Astrocyte of the spinal cord (primary cell): ENCODE measurements around the gene SNED1.
"Not testable (repeated sequence)": the region's sequence is repeated elsewhere in the genome, so short reads cannot be mapped to it uniquely, and the experiment has no call there.

Experiments used
- DNase-seq: peaks from one replicate; pipeline ENCODE4 v3.0.0; 2011; ENCODE audit warnings: low read depth, low spot score
- H3K4me3 ChIP-seq: 2 replicates; pipeline ENCODE4 v1.5.1; 2011; ENCODE audit warnings: low read depth, mild to moderate bottlenecking, low read length, moderate library complexity
- in situ Hi-C: cut with HindIII; loops from 2 replicates; pipeline ENCODE4 v1.10.0; 2017; ENCODE audit warnings: low sequenced_read_pairs
- TF ChIP-seq, protein P1 (sequence below): IDR thresholded peaks from 2 replicates; pipeline ENCODE4 v1.5.1; 2012; ENCODE audit warnings: low read depth, mild to moderate bottlenecking, low read length, inconsistent platforms

The SNED1 gene

DNA sequence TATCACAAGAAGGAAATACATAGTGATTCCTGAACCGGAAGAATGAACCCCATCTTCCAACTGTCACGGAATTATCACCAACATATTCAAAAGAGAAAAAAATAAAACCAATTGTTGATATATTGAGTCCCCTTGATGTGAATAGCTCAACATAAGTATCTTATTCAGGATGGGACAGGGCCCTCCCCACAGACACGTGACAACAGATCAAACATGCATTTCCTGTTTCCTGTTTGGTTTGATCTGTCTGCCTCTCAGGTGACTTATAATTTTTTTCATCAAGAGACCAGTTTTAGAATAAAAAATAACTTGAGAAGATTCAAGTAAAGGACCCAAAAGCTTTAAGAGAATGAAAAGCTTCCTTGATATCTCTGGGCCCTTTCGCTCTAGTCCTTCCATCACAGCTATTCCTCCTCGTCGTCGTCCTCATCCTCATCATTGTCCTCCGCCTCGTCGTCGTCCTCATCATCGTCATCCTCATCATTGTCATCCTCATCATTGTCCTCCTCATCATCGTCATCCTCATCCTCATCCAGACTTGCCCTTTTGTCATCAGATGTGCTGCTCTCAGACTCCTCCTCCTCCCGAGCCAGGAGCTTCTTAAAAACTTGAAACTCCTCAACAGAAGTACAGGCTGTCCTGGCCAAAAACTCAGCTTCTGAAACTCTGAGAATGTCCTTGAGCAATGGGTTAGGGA, 97.3 kb downstream of the SNED1 start:
- no peak for DNase-seq
- H3K4me3 ChIP-seq, result no peak overlapping the region
- in situ Hi-C loops, result no loop called here
- TF ChIP-seq, protein P1, sequence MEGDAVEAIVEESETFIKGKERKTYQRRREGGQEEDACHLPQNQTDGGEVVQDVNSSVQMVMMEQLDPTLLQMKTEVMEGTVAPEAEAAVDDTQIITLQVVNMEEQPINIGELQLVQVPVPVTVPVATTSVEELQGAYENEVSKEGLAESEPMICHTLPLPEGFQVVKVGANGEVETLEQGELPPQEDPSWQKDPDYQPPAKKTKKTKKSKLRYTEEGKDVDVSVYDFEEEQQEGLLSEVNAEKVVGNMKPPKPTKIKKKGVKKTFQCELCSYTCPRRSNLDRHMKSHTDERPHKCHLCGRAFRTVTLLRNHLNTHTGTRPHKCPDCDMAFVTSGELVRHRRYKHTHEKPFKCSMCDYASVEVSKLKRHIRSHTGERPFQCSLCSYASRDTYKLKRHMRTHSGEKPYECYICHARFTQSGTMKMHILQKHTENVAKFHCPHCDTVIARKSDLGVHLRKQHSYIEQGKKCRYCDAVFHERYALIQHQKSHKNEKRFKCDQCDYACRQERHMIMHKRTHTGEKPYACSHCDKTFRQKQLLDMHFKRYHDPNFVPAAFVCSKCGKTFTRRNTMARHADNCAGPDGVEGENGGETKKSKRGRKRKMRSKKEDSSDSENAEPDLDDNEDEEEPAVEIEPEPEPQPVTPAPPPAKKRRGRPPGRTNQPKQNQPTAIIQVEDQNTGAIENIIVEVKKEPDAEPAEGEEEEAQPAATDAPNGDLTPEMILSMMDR, result no peak

DNA sequence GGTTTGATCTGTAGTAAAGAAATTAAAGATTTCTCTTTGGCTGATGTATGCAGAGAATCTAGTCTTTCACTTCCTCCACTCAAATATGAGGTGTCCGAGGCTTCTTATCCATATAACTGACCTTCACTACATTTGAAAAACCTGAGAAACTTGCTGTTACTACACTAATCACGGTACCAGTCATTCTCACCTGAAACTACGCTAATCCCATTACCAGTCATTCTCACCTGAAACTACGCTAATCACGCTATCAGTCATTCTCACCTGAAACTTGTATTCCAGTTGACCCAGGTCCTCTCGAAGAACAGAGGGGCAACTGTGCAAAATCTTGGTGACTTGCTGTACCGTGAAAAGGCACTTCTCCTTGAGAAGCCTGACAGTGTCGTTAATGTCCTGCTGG, 98.6 kb downstream of the SNED1 start:
- no peak for DNase-seq
- no peak overlapping the region for H3K4me3 ChIP-seq
- TF ChIP-seq, protein P1, result no peak
- in situ Hi-C loops, result no loop called here

DNA sequence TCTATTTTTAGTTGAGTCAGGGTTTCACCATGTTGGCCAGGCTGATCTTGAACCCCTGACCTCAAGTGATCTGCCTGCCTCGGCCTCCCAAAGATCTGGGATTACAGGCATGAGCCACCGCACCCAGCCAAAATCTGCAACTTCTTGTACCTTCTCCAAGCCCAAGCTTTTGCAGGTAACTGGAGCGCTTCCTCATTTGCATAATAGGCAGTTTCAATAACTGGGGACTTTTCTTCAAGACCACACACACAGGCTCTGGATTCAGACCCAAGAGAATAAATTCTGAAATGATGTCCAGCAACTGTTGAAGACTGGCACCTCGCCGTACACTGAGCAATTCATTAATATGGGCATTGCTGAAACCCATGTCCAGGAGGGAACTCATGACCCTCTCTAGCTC, 100.8 kb downstream of the SNED1 start:
- DNase-seq, result no peak
- no peak overlapping the region for H3K4me3 ChIP-seq
- in situ Hi-C loops, result no loop called here
- TF ChIP-seq, protein P1, result no peak

DNA sequence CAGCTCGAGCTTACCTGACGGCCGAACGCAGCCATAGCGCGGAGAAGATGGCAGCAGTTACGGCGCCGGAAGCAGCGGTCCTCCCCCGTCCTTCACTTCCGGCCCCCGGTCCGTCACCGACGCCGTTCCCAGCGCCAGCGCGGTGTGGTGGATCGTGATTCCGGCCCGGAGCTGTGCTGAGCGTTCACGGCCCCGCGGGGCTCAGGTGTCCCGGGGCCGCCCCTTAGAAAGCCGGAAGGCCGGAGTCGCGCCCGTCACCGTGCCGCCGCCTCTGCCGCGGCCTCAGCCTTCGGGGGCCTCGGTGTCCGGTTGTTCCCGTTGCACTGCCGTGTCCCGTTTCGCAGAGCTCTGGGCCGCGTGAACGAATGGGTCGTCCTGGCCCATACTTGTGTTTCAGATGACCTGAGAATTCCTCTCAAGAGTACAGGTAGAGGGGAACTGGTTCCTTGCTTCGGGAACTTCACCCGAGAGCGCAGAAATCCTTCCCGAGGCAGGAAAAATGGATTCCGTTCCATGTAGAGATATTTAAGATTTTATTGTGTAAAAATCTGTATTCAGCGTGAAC, 103.9 kb downstream of the SNED1 start, which contains the start of gene MTERF4:
Gene MTERF4 (minus strand): TSS at position 49 of the 565 bp plus-strand sequence. CDS start 14 bp downstream, at position 35.
- H3K4me3 ChIP-seq, result peak within 1 kb of the TSS; percentile 88
- DNase-seq, result peak; percentile 84
- TF ChIP-seq, protein P1, result no peak
- in situ Hi-C loops, result no loop called here

DNA sequence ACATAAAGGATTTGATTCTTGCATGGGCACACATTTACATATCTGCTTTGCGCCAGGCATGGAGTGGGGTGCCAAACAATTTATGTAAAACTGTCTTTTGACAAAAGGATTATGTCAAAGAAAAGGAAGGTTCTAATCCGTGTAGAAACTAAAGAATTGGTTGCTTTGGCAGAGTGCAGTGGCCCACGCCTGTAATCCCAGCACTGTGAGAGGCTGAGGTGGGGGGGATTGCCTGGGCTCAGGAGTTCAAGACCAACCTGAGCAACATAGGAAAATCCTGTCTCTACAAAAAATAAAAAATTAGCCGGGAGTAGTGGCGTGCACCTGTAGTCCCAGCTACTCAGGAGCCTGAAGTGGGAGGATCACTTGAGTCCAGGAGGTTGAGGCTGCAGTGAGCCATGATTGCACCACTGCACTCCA, 104.8 kb downstream of the SNED1 start:
- TF ChIP-seq, protein P1, result no peak
- no peak for DNase-seq
- H3K4me3 ChIP-seq, result peak overlapping the region; percentile 88
- in situ Hi-C loops, result no loop called here

DNA sequence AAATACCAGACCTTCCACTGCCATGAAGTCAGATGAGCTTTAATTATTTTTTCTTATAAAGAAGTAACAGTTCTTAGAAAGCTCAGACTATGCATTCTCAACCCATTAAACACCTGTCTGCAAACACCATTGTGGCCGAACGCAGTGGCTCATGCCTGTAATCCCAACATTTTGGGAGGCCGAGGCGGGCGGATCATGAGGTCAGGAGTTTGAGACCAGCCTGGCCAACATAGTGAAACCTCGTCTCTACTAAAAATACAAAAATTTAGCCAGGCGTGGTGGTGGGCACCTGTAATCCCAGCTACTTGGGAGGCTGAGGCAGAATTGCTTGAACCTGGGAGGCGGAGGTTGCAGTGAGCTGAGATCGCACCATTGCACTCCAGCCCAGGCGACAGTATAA, 106.2 kb downstream of the SNED1 start:
- H3K4me3 ChIP-seq, DNase-seq, in situ Hi-C loops: not testable (repeated sequence)

DNA sequence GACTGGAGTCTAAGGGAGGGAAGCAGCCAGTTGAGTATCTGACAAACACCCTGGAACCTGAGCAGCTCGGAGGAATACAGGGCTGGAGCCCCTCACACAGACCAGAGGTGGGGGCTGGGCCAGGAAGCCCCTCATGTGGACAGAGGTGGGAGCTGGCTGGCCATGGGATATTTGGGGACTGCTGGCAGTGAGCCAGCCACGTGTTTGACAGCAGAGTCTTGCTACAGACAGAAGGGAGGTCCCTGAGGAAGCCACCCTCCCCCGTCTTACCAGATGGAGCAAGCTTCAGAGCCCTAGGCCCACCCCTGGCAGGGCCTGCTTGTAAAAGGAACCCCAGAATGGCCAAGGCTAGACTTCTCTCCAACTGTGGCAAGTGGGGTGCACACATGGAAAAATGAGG, 107.2 kb downstream of the SNED1 start:
- in situ Hi-C loops, result no loop called here
- TF ChIP-seq, protein P1, result no peak
- DNase-seq, result no peak
- H3K4me3 ChIP-seq, result no peak overlapping the region
